BLaER1 (cell line): ENCODE data around the gene WTIP.
"Not testable (repeated sequence)": the region's sequence is repeated elsewhere in the genome, so short reads cannot be mapped to it uniquely, and the experiment has no call there.

ENCODE experiments used
- H3K27ac ChIP-seq: shearing (Covaris generic); formaldehyde crosslinking; 2 replicates; pipeline ENCODE4 v1.8.1; 2022
- H3K27me3 ChIP-seq: shearing (Covaris generic); formaldehyde crosslinking; 2 replicates; pipeline ENCODE4 v1.8.1; 2022
- H3K36me3 ChIP-seq: shearing (Covaris generic); formaldehyde crosslinking; 2 replicates; pipeline ENCODE4 v1.8.1; 2022
- H3K4me1 ChIP-seq: shearing (Covaris generic); formaldehyde crosslinking; 2 replicates; pipeline ENCODE4 v1.8.1; 2022
- H3K4me2 ChIP-seq: shearing (Covaris generic); formaldehyde crosslinking; 2 replicates; pipeline ENCODE4 v1.8.1; 2022
- H3K4me3 ChIP-seq: shearing (Covaris generic); formaldehyde crosslinking; 2 replicates; pipeline ENCODE4 v1.8.1; 2022
- H3K9ac ChIP-seq: shearing (Covaris generic); formaldehyde crosslinking; 2 replicates; pipeline ENCODE4 v1.8.1; 2022
- H3K9me3 ChIP-seq: shearing (Covaris generic); formaldehyde crosslinking; 2 replicates; pipeline ENCODE4 v1.8.1; 2022
- H4K20me1 ChIP-seq: shearing (Covaris generic); formaldehyde crosslinking; 2 replicates; pipeline ENCODE4 v1.8.1; 2022
- Cebpa-rat ChIP-seq: shearing (Covaris generic); IDR thresholded peaks from 2 replicates; pipeline ENCODE4 v1.8.1; 2022

WTIP gene

DNA sequence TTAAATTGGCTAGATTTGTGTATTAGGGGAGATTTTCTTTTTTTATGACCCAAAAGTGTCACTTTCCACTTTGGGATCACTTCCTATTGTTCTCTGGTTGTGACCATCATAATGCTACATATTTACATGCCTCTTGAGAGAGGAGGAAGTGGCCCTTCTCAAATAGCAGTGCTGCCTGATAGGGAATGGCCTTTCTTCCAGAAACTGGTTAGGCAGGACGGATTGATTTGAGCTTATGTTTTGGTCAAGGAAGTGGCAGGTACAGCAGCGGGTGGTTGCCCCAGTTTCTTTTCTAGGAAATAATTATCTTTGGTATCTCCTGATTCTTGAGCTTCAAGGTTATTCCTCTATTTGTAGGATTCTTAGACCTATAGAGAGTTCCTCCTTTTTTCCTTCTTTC lies 21.9 kb upstream of the WTIP start:
- H3K9me3 ChIP-seq = no peaks in the 10 kb centered on the region
- no peak overlapping the region for H3K4me2 ChIP-seq
- peaks cover 91% of the 10 kb centered on the region for H4K20me1 ChIP-seq
- no peak overlapping the region for H3K27ac ChIP-seq
- peaks cover 99% of the 10 kb centered on the region for H3K36me3 ChIP-seq
- H3K4me3 ChIP-seq = no peak overlapping the region
- TF ChIP-seq Cebpa-rat = no peak
- H3K27me3 ChIP-seq = no peaks in the 10 kb centered on the region
- no peak overlapping the region for H3K9ac ChIP-seq
- no peaks in the 10 kb centered on the region for H3K4me1 ChIP-seq

DNA sequence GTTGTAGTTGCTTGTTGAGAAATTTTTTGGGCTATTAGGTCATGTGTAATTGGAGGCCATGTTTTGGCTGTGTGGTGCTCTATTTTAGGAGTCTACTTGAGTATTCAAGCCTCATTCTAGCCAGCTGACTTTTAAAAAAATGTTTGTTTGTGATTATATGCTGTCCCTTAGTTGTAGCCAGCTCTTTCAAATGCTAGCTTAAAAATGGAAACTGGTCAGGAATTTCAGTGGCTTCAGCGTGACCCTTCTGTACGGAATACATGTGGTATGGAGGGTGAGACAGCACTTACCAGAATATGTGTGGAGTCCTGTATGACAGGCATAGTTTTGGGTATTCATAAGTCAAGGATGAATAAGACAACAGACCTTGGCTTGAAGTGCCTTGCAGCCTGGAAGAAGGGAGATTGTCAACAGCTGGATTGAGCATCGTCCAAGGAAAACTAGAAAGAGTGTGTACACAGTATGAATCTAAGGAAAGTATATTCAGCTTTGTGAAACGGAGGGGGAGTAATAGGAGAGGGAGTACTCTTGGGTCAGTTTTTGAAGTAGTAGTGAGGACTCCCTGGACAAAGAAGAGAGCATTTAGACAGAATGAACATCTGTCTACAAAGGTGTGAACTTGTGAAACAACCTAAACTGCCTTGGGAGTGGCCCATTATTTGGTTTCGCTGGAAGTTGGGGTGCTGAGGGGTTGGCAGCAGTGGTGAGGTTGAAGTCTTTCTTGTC lies 20.0 kb upstream of the WTIP start:
- H3K27ac ChIP-seq = no peak overlapping the region
- H4K20me1 ChIP-seq = peaks cover 92% of the 10 kb centered on the region

DNA sequence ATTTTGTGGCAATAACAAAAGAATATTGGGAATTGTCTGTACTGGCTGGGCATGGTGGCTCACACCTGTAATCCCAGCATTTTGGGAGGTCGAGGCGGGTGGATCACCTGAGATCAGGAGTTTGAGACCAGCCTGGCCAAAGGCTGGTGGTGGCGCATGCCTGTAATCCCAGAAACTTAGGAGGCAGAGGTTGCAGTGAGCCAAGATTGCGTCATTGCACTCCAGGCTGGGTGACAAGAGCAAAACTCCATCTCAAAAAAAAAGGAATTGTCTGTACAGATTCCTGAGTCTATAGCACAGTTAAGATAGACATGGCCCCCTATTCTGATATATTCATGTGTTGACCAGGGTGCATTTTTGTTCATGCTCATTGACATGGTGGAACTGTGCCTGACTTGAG lies 16.8 kb upstream of the WTIP start:
- H3K4me1 ChIP-seq, H3K27me3 ChIP-seq, H3K27ac ChIP-seq, H3K9ac ChIP-seq, H3K4me2 ChIP-seq, H3K9me3 ChIP-seq, H3K4me3 ChIP-seq: not testable (repeated sequence)
- TF ChIP-seq Cebpa-rat = 0 out of 2 replicates have a peak, but pooled peaks have one; percentile 27
- peaks cover 83% of the 10 kb centered on the region for H4K20me1 ChIP-seq
- peaks cover 99% of the 10 kb centered on the region for H3K36me3 ChIP-seq

More for the DNA sequence above, 20.0 kb upstream of the WTIP start:
- Histone ChIP-seq H3K4me3 (no peak overlapping the region), H3K9ac (no peak overlapping the region), H3K36me3 (peaks cover 99% of the 10 kb centered on the region), H3K4me1 (no peaks in the 10 kb centered on the region), H3K9me3 (no peaks in the 10 kb centered on the region), H3K4me2 (no peak overlapping the region), H3K27me3 (no peaks in the 10 kb centered on the region)
- TF ChIP-seq Cebpa-rat = no peak

DNA sequence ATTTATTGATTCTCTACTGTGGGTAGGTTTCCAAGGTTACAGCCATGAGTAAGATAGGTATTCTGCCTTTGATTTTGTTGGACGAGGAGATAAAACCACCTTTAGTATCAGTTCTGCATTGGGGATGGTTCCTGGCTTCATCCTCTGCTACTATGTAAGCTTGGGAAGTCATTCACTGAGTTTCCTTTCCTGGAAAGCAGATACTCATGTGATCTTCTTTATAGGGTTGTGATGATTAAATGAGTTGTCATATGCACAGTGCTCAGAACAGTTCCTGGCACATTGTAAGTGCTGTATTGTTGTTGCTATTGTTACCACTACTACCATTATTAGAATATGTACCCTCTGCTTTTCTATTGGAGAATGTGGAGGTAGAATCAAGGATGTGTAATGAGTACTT lies 13.1 kb upstream of the WTIP start:
- Histone ChIP-seq H3K27ac (no peak overlapping the region), H3K4me2 (no peak overlapping the region), H3K36me3 (peaks cover 97% of the 10 kb centered on the region), H4K20me1 (peaks cover 63% of the 10 kb centered on the region), H3K4me3 (no peak overlapping the region), H3K27me3 (no peaks in the 10 kb centered on the region), H3K4me1 (no peaks in the 10 kb centered on the region), H3K9me3 (no peaks in the 10 kb centered on the region), H3K9ac (no peak overlapping the region)
- TF ChIP-seq Cebpa-rat = no peak

DNA sequence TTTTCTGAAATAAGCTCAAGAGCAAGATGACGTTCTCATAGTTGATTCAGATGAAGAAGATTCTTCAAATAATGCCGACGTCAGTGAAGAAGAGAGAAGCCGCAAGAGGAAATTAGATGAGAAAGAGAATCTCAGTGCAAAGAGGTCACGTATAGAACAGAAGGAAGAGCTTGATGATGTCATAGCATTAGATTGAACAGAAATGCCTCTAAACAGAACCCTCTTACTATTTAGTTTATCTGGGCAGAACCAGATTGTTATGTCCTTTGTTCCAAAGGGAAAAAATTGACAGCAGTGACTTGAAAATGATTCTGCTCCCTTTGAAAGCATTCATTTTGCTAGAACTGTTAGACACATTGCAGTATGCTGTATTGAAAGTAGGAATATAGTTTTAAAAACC lies 12.5 kb upstream of the WTIP start:
- H3K36me3 ChIP-seq = peaks cover 96% of the 10 kb centered on the region
- not testable (repeated sequence) for H3K27ac ChIP-seq, H3K27me3 ChIP-seq, H3K9me3 ChIP-seq, H3K4me1 ChIP-seq, H3K4me2 ChIP-seq, H3K9ac ChIP-seq, H3K4me3 ChIP-seq
- peaks cover 58% of the 10 kb centered on the region for H4K20me1 ChIP-seq

DNA sequence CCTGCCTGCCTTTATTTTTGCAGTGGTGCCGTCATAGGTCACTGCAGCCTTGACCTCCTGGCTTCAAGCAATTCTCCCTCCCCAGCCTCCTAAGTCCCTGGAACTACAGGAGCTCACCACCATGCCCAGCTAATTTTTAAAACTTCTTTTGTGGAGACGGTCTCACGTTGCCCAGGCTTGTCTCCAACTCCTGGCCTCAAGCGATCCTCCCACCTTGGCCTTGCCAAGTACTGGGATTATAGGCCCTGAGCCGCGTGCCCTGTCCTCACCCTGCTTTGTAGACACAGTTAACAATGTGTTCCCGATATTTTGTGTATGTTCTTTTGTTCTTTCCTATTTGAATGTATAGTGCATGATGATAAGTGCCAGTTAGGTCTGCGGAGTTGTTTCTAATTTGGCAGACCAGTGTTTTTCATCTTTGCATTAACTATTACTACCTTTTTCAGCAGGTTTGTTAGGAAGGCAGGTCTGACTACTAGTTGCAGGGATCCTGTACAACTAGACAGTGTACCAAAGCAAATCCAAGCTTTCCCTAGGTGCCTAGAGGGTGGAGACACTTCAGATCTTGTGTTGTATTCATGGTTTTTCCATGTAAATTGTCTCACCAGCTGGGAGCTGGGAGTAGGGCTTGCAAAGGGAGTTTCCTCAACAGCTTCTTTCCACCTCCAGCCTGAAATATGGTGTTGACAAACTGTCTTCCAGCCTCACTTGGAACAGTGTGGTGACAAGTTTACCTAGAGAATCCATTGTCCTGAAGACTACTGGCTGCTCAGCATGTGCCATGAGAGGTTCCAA lies 9.5 kb upstream of the WTIP start:
- Histone ChIP-seq H4K20me1 (peaks cover 32% of the 10 kb centered on the region), H3K4me3 (no peak overlapping the region), H3K9ac (no peak overlapping the region), H3K9me3 (no peaks in the 10 kb centered on the region), H3K36me3 (peaks cover 78% of the 10 kb centered on the region), H3K27ac (no peak overlapping the region), H3K4me2 (no peak overlapping the region), H3K27me3 (no peaks in the 10 kb centered on the region), H3K4me1 (no peaks in the 10 kb centered on the region)
- TF ChIP-seq Cebpa-rat = no peak

DNA sequence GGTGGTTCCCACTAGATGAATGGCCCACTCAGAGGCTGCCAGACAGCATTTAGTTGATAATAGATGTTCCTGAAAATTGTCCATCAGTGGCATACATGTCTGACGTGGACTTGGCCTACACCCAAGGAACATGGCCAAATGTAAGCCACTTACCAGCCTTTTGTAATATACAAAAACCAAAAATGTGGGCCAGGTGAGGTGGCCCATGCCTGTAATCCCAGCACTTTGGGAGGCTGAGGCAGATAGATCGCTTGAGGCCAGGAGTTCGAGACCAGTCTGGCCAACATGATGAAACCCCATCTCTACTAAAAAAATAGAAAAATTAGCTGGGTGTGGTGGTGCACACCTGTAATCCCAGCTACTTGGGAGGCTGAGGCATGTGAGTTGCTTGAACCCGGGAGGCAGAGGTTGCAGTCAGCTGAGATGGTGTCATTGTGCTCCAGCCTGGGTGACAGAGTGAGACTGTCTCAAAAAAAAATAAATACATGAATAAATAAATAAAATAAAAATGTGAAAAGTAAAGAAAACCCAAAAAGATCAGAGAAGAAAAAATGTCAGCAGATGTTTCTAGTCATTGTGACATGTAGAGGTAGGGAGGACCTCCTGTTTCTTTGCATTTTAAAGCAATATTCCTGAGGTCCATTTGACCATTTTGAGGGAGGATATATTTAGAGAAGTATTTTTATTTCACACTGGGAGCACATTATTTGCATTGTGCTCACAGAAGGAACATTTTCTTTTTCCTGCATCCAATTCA lies 7.1 kb upstream of the WTIP start:
- no peaks in the 10 kb centered on the region for H3K4me1 ChIP-seq
- peaks cover 56% of the 10 kb centered on the region for H3K36me3 ChIP-seq
- no peak for TF ChIP-seq Cebpa-rat
- H3K4me2 ChIP-seq = no peak overlapping the region
- no peak overlapping the region for H3K27ac ChIP-seq
- H3K4me3 ChIP-seq = no peak overlapping the region
- no peak overlapping the region for H3K9ac ChIP-seq
- H3K27me3 ChIP-seq = no peaks in the 10 kb centered on the region
- no peaks in the 10 kb centered on the region for H3K9me3 ChIP-seq
- H4K20me1 ChIP-seq = peaks cover 16% of the 10 kb centered on the region; the same call in 1 of the 2 replicates

DNA sequence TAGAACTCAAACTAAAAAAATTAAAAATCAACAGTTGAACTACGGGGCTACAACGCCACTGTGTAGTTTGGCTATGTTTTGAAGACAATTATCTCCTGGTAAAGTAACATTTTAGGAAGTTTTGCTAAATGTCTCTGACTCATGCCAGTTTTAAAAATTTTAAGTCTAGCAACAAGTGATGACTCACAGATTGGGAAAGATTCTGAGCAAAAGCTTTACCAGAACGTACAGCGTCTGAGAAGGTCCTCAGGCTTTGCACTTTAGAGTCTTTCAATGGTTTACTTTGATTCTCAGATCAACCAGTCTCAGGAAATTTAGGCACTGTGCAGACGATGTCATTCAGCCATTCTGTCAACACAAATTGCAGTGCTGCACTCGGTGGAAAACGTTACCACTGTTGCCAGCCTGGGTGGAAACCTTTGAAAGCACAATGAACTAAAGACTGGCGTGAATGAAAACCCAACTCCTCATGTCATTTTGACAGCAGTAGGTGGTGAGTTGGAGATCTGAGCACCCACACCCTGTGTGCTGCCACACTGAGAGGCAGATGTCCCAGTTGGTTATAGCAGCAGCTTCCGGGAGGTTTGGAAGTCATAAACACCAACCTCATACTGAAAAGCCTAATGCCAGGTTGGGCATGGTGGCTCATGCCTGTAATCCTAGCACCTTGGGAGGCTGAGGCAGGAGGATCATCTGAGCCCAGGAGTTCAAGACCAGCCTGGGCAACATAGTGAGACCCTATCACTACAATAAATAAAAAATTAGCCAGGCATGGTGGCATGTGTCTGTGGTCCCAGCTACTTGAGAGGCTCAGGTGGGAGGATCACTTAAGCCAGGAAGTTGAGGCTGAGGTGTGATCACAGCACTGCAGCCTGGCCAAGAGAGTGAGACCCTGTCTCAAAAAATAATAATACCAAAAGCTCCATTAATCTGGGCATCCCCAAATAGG lies 6.3 kb upstream of the WTIP start:
- Histone ChIP-seq H3K27me3 (no peaks in the 10 kb centered on the region), H4K20me1 (peaks cover 11% of the 10 kb centered on the region; the same call in 1 of the 2 replicates), H3K27ac (no peak overlapping the region), H3K9me3 (no peaks in the 10 kb centered on the region), H3K9ac (no peak overlapping the region), H3K4me2 (no peak overlapping the region), H3K4me3 (no peak overlapping the region), H3K4me1 (no peaks in the 10 kb centered on the region), H3K36me3 (peaks cover 51% of the 10 kb centered on the region)
- TF ChIP-seq Cebpa-rat = no peak

DNA sequence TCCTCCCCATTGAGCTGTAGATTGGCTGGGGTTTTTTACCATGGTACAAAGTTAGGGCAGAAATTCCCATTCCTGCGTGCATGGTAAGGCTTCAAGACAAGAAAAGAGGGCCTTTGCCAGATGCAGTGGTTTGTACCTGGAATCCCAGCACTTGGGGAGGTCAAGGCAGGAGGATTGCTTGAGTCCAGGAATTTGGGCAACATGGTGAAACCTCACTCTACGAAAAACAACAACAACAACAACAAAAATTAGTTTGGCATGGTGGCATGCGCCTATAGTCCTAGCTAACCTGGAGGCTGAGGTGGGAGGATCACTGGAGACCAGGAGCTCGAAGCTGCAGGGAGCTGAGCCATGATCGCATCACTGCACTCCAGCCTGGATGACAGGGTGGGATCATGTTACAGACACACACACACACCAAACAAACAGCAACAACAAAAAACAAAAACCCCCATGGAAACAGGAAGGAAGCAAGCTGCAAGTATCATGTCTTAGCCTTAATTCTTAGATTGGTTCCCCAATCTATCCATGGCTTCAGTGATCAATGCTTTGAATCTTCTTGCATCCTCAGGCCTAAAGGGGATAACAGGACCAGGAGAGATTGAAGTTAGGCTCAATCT lies 5.5 kb upstream of the WTIP start:
- no peak for TF ChIP-seq Cebpa-rat
- Histone ChIP-seq H3K27ac (no peak overlapping the region), H3K27me3 (no peaks in the 10 kb centered on the region), H4K20me1 (peaks cover 3% of the 10 kb centered on the region; the same call in 1 of the 2 replicates), H3K9ac (no peak overlapping the region), H3K36me3 (peaks cover 46% of the 10 kb centered on the region), H3K4me3 (no peak overlapping the region), H3K9me3 (peaks cover 4% of the 10 kb centered on the region), H3K4me2 (no peak overlapping the region), H3K4me1 (no peaks in the 10 kb centered on the region)

DNA sequence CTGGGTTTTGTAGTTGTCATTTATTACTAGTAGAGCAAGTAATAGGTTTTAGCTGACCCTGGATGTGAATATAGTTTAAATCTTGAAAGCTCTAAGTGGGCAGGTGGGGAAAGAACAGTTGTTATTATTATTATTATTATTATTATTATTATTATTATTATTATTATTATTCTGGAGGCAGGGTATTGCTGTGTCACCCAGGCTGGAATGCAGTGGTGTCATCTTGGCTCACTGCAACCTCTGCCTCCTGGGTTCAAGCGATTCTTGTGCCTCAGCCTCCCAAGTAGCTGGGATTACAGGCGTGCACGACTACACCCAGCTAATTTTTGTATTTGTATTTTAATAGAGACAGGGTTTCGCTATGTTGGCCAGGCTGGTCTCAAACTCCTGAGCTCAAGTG lies 3.1 kb upstream of the WTIP start:
- not testable (repeated sequence) for H3K27me3 ChIP-seq, H3K9ac ChIP-seq, H3K4me2 ChIP-seq, H3K27ac ChIP-seq, H3K4me3 ChIP-seq, H4K20me1 ChIP-seq, H3K4me1 ChIP-seq
- H3K36me3 ChIP-seq = peaks cover 23% of the 10 kb centered on the region
- H3K9me3 ChIP-seq = peaks cover 19% of the 10 kb centered on the region
